Sigmoid colon (tissue), 7 donors: Measurements from ENCODE around the gene CIART. TPM values are rescaled to one million over a fixed set of nuclear protein-coding genes. Genes with fewer than 3 reads are reported as not detected.

ENCODE experiments used
- DNase-seq: peaks from one replicate; pipeline ENCODE4 v3.0.0-alpha.2; 2019
- H3K27ac ChIP-seq, 4 donors: fragments of 200-600 bp; sonication (generic); one replicate each; pipeline ENCODE4 v1.5.1; 2016 to 2019; ENCODE audit warnings: mild to moderate bottlenecking in 1 of 4
- H3K27me3 ChIP-seq, 3 donors: fragments of 200-600 bp; sonication (generic); one replicate each; pipeline ENCODE4 v1.5.1; 2019; ENCODE audit warnings: mild to moderate bottlenecking in 1 of 3
- H3K36me3 ChIP-seq, 4 donors: fragments of 200-600 bp; sonication (generic); one replicate each; pipeline ENCODE4 v1.5.1; 2016 to 2019
- H3K4me1 ChIP-seq, 4 donors: fragments of 200-600 bp; sonication (generic); one replicate each; pipeline ENCODE4 v1.5.1; 2017 to 2019
- H3K4me3 ChIP-seq, 4 donors: fragments of 200-600 bp; sonication (generic); one replicate each; pipeline ENCODE4 v1.5.1; 2017 to 2019; ENCODE audit warnings: mild to moderate bottlenecking in 2 of 4, moderate library complexity in 1 of 4
- H3K9me3 ChIP-seq, 4 donors: fragments of 200-600 bp in 3 of 4; sonication (generic) in 3 of 4; one replicate each; pipeline versions ENCODE4 v1.5.1 to v1.6.1; 2013 to 2019
- EP300 ChIP-seq, 4 donors: sonication (generic); formaldehyde crosslinking; IDR thresholded peaks; one replicate each; pipeline ENCODE4 v1.6.1; 2017; ENCODE audit warnings: antibody characterized with exemption in 4 of 4
- POLR2A ChIP-seq, 2 donors: fragments of 450-650 bp; IDR thresholded peaks; one replicate each; pipeline ENCODE4 v1.6.1; 2016; ENCODE audit warnings: antibody characterized with exemption in 2 of 2, mild to moderate bottlenecking in 2 of 2, moderate library complexity in 2 of 2
- POLR2AphosphoS5 ChIP-seq, 4 donors: sonication (generic); formaldehyde crosslinking; IDR thresholded peaks; one replicate each; pipeline ENCODE4 v1.6.1; 2017; ENCODE audit warnings: antibody characterized with exemption in 4 of 4
- WGBS, 2 donors: extraction: QIAGEN DNeasy Blood & Tissue Kit; methylation state at CpG; one replicate each; pipeline ENCODE4 v1.1.7; 2013; 5-methylcytosine and 5-hydroxymethylcytosine counted together
- intact Hi-C: fragments of 100-400 bp; cut with DNase I; formaldehyde crosslinking; loops from one replicate; pipeline ENCODE4 v1.15.1; 2023
- polyA plus RNA-seq, 3 donors: library from polyadenylated mRNA; stranded (reverse); fragments of 200-250 nt; gene quantifications; one replicate each; pipeline ENCODE4 v1.2.3, GENCODE V29; 2013
- total RNA-seq, 4 donors: library from RNA; depleted of rRNA; stranded (reverse); fragments of >200 nt; gene quantifications; one replicate each; pipeline ENCODE4 v1.1.0, GENCODE V29; 2016
- TF ChIP-seq, protein P1 (sequence below), 4 experiments: fragments of 450-650 bp in 3 of 4; fragments of 200-600 bp in 1 of 4; IDR thresholded peaks; one replicate each; pipeline ENCODE4 v1.5.1; 2016 to 2019; ENCODE audit warnings: antibody characterized with exemption in 4 of 4, mild to moderate bottlenecking in 3 of 4, moderate library complexity in 2 of 4
- donor health status: healthy with polysubstance abuse.
- donor health status: Bipolar disorder and iron deficiency.
- donor health status: healthy.

The CIART gene
- total and polyA plus RNA-seq, 7 donors: 2.5 to 15.3 (median 11.9) TPM; not detected in 1

GRCh38 chr1:150288822-150289221, 6.5 kb downstream of the CIART start:
- 92 to 94% methylated on average over 4 of the region's 4 CpGs for whole genome bisulfite sequencing, 2 donors
- intact Hi-C loops: no loop called here

GRCh38 chr1:150293433-150294253, 11.3 kb downstream of the CIART start, which contains the start of gene MRPS21:
Gene MRPS21, plus strand, starts transcription at chr1:150293861. Its CDS starts 506 bp downstream, at chr1:150294367.
- 7 to 16% methylated on average over 43 of the region's 43 CpGs for WGBS, 2 donors
- Histone ChIP-seq H3K36me3 (peaks cover 0 to 38% (median 5%) of the 10 kb centered on the region in 4 donors), H3K27me3 (no peaks in the 10 kb centered on the region), H3K4me3 (peak within 1 kb of the TSS; percentile 52 to 72 (median 71)), H3K27ac (peak within 1 kb of the TSS; percentile 79 to 84 (median 82)), H3K9me3 (no peaks in the 10 kb centered on the region), H3K4me1 (peaks cover 0 to 16% (median 10%) of the 10 kb centered on the region in 4 donors)
- peak; percentile 96 for DNase-seq
- TF ChIP-seq POLR2AphosphoS5 (IDR thresholded peaks at IDR 0.05) (peak; percentile 88 to 94 (median 90)), EP300 (IDR thresholded peaks at IDR 0.05) (peak in 1 of 4 donors; percentile 39), POLR2A (IDR thresholded peaks at IDR 0.05) (peak; percentile 68)
- TF ChIP-seq, protein P1, sequence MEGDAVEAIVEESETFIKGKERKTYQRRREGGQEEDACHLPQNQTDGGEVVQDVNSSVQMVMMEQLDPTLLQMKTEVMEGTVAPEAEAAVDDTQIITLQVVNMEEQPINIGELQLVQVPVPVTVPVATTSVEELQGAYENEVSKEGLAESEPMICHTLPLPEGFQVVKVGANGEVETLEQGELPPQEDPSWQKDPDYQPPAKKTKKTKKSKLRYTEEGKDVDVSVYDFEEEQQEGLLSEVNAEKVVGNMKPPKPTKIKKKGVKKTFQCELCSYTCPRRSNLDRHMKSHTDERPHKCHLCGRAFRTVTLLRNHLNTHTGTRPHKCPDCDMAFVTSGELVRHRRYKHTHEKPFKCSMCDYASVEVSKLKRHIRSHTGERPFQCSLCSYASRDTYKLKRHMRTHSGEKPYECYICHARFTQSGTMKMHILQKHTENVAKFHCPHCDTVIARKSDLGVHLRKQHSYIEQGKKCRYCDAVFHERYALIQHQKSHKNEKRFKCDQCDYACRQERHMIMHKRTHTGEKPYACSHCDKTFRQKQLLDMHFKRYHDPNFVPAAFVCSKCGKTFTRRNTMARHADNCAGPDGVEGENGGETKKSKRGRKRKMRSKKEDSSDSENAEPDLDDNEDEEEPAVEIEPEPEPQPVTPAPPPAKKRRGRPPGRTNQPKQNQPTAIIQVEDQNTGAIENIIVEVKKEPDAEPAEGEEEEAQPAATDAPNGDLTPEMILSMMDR (IDR thresholded peaks at IDR 0.05): no peak
- intact Hi-C loops: loop anchor here (1.0 kb wide), 1 partner anchor 71 kb away; the partner anchor contains the start of gene RPRD2

More at GRCh38 chr1:150288822-150289221, 6.5 kb downstream of the CIART start:
- H3K9me3 ChIP-seq: no peaks in the 10 kb centered on the region
- peaks cover 0 to 14% (median 6%) of the 10 kb centered on the region in 4 donors for H3K4me1 ChIP-seq
- H3K36me3 ChIP-seq: peaks cover 3 to 52% (median 10%) of the 10 kb centered on the region in 4 donors
- no peak overlapping the region for H3K4me3 ChIP-seq
- TF ChIP-seq, protein P1 (IDR thresholded peaks at IDR 0.05): no peak
- no peak for TF ChIP-seq EP300 (IDR thresholded peaks at IDR 0.05)
- no peak for TF ChIP-seq POLR2AphosphoS5 (IDR thresholded peaks at IDR 0.05)
- TF ChIP-seq POLR2A (IDR thresholded peaks at IDR 0.05): no peak
- H3K27ac ChIP-seq: no peak overlapping the region
- no peaks in the 10 kb centered on the region for H3K27me3 ChIP-seq
- DNase-seq: no peak

DNA sequence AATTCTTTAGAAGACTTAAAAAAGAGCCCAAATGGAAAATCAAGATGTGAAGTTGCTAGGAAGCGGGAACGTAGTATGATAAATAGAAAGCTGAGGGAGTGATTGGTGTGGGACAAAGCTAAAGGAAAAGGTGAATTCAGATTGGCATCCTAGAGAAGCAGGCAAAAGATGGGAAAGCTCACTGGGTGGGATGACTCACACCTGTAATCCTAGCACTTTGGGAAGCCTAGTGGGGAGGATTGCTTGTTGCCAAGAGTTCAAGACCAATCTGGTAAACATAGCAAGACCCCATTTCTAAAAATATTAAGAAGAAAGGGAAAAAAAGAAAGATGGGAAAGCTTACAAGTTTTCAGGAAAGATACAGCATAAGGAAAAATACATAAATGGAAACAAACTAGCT, 13.1 kb downstream of the CIART start:
- Histone ChIP-seq H3K9me3 (no peaks in the 10 kb centered on the region), H3K36me3 (peaks cover 0 to 51% (median 8%) of the 10 kb centered on the region in 4 donors), H3K27ac (no peak overlapping the region), H3K4me3 (no peak overlapping the region), H3K27me3 (no peaks in the 10 kb centered on the region), H3K4me1 (peaks cover 0 to 16% (median 10%) of the 10 kb centered on the region in 4 donors)
- TF ChIP-seq, protein P1 (IDR thresholded peaks at IDR 0.05): no peak
- TF ChIP-seq POLR2AphosphoS5 (IDR thresholded peaks at IDR 0.05): no peak
- no peak for TF ChIP-seq POLR2A (IDR thresholded peaks at IDR 0.05)
- no peak for TF ChIP-seq EP300 (IDR thresholded peaks at IDR 0.05)
- 98 to 99% methylated on average over 2 of the region's 2 CpGs for WGBS, 2 donors
- intact Hi-C loops: no loop called here
- no peak for DNase-seq

GRCh38 chr1:150299716-150300115, 17.4 kb downstream of the CIART start:
- peaks cover 0 to 5% (median under 1%) of the 10 kb centered on the region in 4 donors for H3K4me1 ChIP-seq
- no peaks in the 10 kb centered on the region for H3K9me3 ChIP-seq
- 92 to 95% methylated on average over 3 of the region's 3 CpGs for WGBS, 2 donors
- H3K27me3 ChIP-seq: no peaks in the 10 kb centered on the region
- TF ChIP-seq POLR2A (IDR thresholded peaks at IDR 0.05): no peak
- TF ChIP-seq, protein P1 (IDR thresholded peaks at IDR 0.05): no peak
- no peak for TF ChIP-seq POLR2AphosphoS5 (IDR thresholded peaks at IDR 0.05)
- no peak for TF ChIP-seq EP300 (IDR thresholded peaks at IDR 0.05)
- DNase-seq: no peak
- intact Hi-C loops: no loop called here
- peaks cover 7 to 86% (median 22%) of the 10 kb centered on the region in 4 donors for H3K36me3 ChIP-seq
- H3K4me3 ChIP-seq: no peak overlapping the region
- no peak overlapping the region for H3K27ac ChIP-seq
